Gastroesophageal sphincter (tissue), 4 donors: ENCODE measurements around the gene HS6ST3. TPM values are rescaled to one million over a fixed set of nuclear protein-coding genes. Genes with fewer than 3 reads are reported as not detected.

ENCODE experiments used
- ATAC-seq: fragments of 150-250 bp; one replicate; pipeline ENCODE4 v1.9.1; 2016; ENCODE audit warnings: mild to moderate bottlenecking, moderate library complexity
- H3K27ac ChIP-seq, 4 donors: fragments of 200-600 bp; sonication (generic) in 3 of 4; 1 replicate in 3 of 4; 2 replicates in 1 of 4; pipeline ENCODE4 v1.5.1; 2016 to 2019
- H3K27me3 ChIP-seq: fragments of 200-600 bp; sonication (generic); one replicate; pipeline ENCODE4 v1.5.1; 2019
- H3K36me3 ChIP-seq, 2 donors: fragments of 200-600 bp; sonication (generic); one replicate each; pipeline ENCODE4 v1.5.1; 2019; ENCODE audit warnings: control low read depth in 1 of 2
- H3K4me1 ChIP-seq, 3 donors: fragments of 200-600 bp; sonication (generic); 1 replicate in 2 of 3; 2 replicates in 1 of 3; pipeline ENCODE4 v1.5.1; 2016 to 2019; ENCODE audit warnings: control low read depth in 2 of 3
- H3K4me3 ChIP-seq, 2 donors: fragments of 200-600 bp; sonication (generic); one replicate each; pipeline ENCODE4 v1.5.1; 2019; ENCODE audit warnings: mild to moderate bottlenecking in 1 of 2, moderate library complexity in 1 of 2
- H3K9me3 ChIP-seq, 3 donors: fragments of 200-600 bp; sonication (generic); one replicate each; pipeline ENCODE4 v1.5.1; 2017 to 2019; ENCODE audit warnings: control low read depth in 2 of 3
- CTCF ChIP-seq, 4 experiments: fragments of 200-600 bp in 2 of 4; fragments of 450-650 bp in 2 of 4; sonication (generic) in 1 of 4; IDR thresholded peaks; one replicate each; pipeline ENCODE4 v1.5.1; 2017 to 2019; ENCODE audit warnings: antibody characterized with exemption in 4 of 4, mild to moderate bottlenecking in 2 of 4, moderate library complexity in 2 of 4
- EP300 ChIP-seq: sonication (generic); formaldehyde crosslinking; IDR thresholded peaks from one replicate; pipeline ENCODE4 v1.6.1; 2017; ENCODE audit warnings: antibody characterized with exemption, mild to moderate bottlenecking
- POLR2A ChIP-seq, 2 donors: fragments of 450-650 bp; IDR thresholded peaks; one replicate each; pipeline ENCODE4 v1.6.1; 2017; ENCODE audit warnings: antibody characterized with exemption in 2 of 2, mild to moderate bottlenecking in 2 of 2, moderate library complexity in 1 of 2
- POLR2AphosphoS5 ChIP-seq: sonication (generic); formaldehyde crosslinking; IDR thresholded peaks from one replicate; pipeline ENCODE4 v1.6.1; 2017; ENCODE audit warnings: antibody characterized with exemption
- WGBS, 2 donors: methylation state at CpG; one replicate each; pipeline ENCODE4 v1.1.5; 2018; ENCODE audit warnings: low coverage in 1 of 2; 5-methylcytosine and 5-hydroxymethylcytosine counted together
- total RNA-seq, 4 donors: library from RNA; depleted of rRNA; stranded (reverse); fragments of >200 nt; gene quantifications; one replicate each; pipeline ENCODE4 v1.1.0, GENCODE V29; 2016

HS6ST3 gene
- total RNA-seq, 4 donors from 2014 or later = 3.4 to 13.2 (median 5.2) TPM

GRCh38 chr13:96388598-96388997, 298.7 kb downstream of the HS6ST3 start:
- Histone ChIP-seq H3K4me3 (no peak overlapping the region), H3K27me3 (no peaks in the 10 kb centered on the region), H3K36me3 (no peaks in the 10 kb centered on the region), H3K4me1 (no peaks in the 10 kb centered on the region), H3K27ac (no peak overlapping the region), H3K9me3 (no peaks in the 10 kb centered on the region)
- ATAC-seq = no peak
- 32 to 66% methylated on average over 2 of the region's 2 CpGs for WGBS, 2 donors
- TF ChIP-seq CTCF (IDR thresholded peaks at IDR 0.05) = no peak
- TF ChIP-seq EP300 = no peak
- no peak for TF ChIP-seq POLR2AphosphoS5
- TF ChIP-seq POLR2A (IDR thresholded peaks at IDR 0.05) = no peak

- Histone ChIP-seq H3K4me1 (no peaks in the 10 kb centered on the region), H3K27ac (no peak overlapping the region), H3K36me3 (no peaks in the 10 kb centered on the region), H3K27me3 (no peaks in the 10 kb centered on the region), H3K4me3 (no peak overlapping the region), H3K9me3 (no peaks in the 10 kb centered on the region)
- no peak for ATAC-seq
- 72 to 87% methylated on average over 5 to 6 of the region's 6 CpGs for WGBS, 2 donors
- TF ChIP-seq POLR2AphosphoS5 = no peak
- no peak for TF ChIP-seq EP300
- no peak for TF ChIP-seq POLR2A (IDR thresholded peaks at IDR 0.05)
- no peak for TF ChIP-seq CTCF (IDR thresholded peaks at IDR 0.05)
Measured at GRCh38 chr13:96391606-96392005, 301.7 kb downstream of the HS6ST3 start.

GRCh38 chr13:96397807-96398206, 307.9 kb downstream of the HS6ST3 start:
- no peak for ATAC-seq
- 48 to 61% methylated on average over 2 of the region's 2 CpGs for WGBS, 2 donors
- no peaks in the 10 kb centered on the region for H3K27me3 ChIP-seq
- H3K27ac ChIP-seq = no peak overlapping the region
- no peak overlapping the region for H3K4me3 ChIP-seq
- TF ChIP-seq POLR2A (IDR thresholded peaks at IDR 0.05) (no peak), CTCF (IDR thresholded peaks at IDR 0.05) (no peak), EP300 (no peak), POLR2AphosphoS5 (no peak)
- no peaks in the 10 kb centered on the region for H3K4me1 ChIP-seq
- H3K36me3 ChIP-seq = no peaks in the 10 kb centered on the region
- H3K9me3 ChIP-seq = no peaks in the 10 kb centered on the region

- H3K4me3 ChIP-seq = no peak overlapping the region
- no peak overlapping the region for H3K27ac ChIP-seq
- TF ChIP-seq CTCF (IDR thresholded peaks at IDR 0.05) (no peak), POLR2A (IDR thresholded peaks at IDR 0.05) (no peak), EP300 (no peak), POLR2AphosphoS5 (no peak)
- H3K9me3 ChIP-seq = no peaks in the 10 kb centered on the region
- no peaks in the 10 kb centered on the region for H3K27me3 ChIP-seq
- 90 to 100% methylated on average over 1 to 2 of the region's 4 CpGs for WGBS, 2 donors
- no peak for ATAC-seq
- H3K4me1 ChIP-seq = no peaks in the 10 kb centered on the region
- no peaks in the 10 kb centered on the region for H3K36me3 ChIP-seq
Measured at GRCh38 chr13:96398486-96398885, 308.6 kb downstream of the HS6ST3 start.

GRCh38 chr13:96403241-96403640, 313.3 kb downstream of the HS6ST3 start:
- H3K4me1 ChIP-seq = no peaks in the 10 kb centered on the region
- ATAC-seq = no peak
- H3K27ac ChIP-seq = no peak overlapping the region
- H3K27me3 ChIP-seq = no peaks in the 10 kb centered on the region
- TF ChIP-seq CTCF (IDR thresholded peaks at IDR 0.05) = no peak
- no peak for TF ChIP-seq POLR2A (IDR thresholded peaks at IDR 0.05)
- TF ChIP-seq EP300 = no peak
- TF ChIP-seq POLR2AphosphoS5 = no peak
- H3K9me3 ChIP-seq = no peaks in the 10 kb centered on the region
- H3K36me3 ChIP-seq = no peaks in the 10 kb centered on the region
- WGBS, 2 donors = 20 to 87% methylated on average over 1 of the region's 1 CpG
- H3K4me3 ChIP-seq = no peak overlapping the region
